NCI-H2029 treated with DMSO at 0.1 percent for 48 hours (cell line): Measurements from ENCODE around the gene MBD3L2B.

Source experiments
- DNase-seq: peaks from one replicate; lab custom pipeline; 2025; lab: John Stamatoyannopoulos, UW

Gene MBD3L2B

GRCh38 chr19:7010722-7011593 is 10.3 kb downstream of the MBD3L2B start:
- DNase-seq, result no peak

DNA sequence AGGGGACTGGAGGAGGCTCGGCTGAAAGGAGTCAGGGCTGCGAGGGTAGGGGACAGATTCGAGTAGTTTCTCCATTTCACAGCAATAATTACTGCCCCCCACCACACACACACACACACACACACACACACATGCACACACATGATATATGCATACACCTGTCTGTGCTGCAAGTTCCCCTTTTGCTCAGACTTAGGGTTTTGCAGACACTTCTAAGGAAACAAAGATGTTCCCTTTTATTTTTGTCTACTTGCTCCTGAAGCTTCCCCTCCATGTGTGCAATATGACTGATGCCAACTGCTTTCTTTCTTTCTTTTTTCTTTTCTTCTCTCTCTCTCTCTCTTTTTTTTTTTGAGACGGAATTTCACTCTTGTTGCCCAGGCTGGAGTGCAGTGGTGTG is 13.4 kb downstream of the MBD3L2B start:
- DNase-seq, result no peak

GRCh38 chr19:7006135-7006704 is 15.0 kb downstream of the MBD3L2B start:
- DNase-seq, result no peak

DNA sequence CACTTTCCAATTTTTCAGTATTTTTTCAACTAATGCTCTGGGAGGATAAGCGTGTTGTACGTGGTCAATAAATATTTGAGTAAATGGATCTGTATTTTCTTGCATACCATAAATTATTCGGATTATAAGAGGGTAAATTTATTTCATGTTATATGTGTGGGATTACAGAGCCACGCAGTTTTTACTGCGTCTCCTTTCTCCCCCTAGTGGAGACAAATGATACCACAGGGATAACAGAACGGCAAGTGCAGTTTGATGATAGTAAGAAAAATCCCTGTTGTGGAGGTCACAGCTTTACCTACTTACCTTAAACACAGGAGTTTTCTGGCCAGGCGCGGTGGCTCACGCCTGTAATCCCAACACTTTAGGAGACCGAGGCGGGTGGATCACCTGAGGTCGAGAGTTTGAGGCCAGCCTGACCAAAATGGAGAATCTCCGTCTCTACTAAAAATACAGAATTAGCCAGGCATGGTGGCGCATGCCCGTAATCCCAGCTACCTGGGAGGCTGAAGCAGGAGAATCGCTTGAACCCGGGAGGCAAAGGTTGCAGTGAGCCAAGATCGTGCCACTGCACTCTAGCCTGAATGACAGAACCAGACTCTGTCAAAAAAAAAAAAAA is 16.8 kb downstream of the MBD3L2B start:
- peak; percentile 1 for DNase-seq

DNA sequence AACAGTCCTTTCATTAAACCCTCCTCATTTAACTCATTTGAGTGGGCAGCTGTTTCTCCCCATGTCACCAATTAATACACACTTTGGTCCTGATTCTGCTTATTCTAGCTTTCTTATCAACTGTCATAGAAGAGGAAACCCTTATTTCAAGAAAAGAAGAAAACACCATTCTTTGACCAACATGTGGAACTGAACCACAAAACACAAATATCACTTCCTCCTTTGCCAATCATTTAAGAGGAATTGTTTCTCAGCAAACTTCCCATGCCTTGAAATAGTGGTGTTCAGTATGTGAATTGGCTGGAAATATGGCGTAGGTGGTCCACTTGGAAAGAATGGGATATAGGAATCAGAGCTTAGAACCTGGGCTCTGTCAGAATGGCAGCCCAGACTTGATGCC is 20.4 kb downstream of the MBD3L2B start:
- DNase-seq, result no peak

GRCh38 chr19:7000333-7000732 is 20.9 kb downstream of the MBD3L2B start:
- no peak for DNase-seq

DNA sequence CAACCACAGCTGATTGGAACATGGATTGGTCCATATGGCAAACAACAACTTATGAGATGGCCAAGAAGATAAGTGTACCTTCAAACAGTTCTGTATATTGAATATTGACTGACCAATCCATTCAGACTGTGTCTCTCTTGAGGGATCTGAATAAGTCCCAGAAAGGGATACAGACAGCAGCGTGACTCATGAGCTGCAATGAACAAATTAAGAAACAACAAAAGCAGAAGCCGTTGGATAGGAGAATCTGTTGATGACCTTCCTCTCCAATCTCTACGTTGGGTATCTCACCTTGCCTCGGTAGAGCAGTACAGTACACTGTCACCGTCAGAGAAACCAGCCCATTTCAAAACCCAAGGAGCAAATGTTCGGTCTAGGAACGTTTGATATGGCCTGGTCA is 21.3 kb downstream of the MBD3L2B start:
- no peak for DNase-seq

DNA sequence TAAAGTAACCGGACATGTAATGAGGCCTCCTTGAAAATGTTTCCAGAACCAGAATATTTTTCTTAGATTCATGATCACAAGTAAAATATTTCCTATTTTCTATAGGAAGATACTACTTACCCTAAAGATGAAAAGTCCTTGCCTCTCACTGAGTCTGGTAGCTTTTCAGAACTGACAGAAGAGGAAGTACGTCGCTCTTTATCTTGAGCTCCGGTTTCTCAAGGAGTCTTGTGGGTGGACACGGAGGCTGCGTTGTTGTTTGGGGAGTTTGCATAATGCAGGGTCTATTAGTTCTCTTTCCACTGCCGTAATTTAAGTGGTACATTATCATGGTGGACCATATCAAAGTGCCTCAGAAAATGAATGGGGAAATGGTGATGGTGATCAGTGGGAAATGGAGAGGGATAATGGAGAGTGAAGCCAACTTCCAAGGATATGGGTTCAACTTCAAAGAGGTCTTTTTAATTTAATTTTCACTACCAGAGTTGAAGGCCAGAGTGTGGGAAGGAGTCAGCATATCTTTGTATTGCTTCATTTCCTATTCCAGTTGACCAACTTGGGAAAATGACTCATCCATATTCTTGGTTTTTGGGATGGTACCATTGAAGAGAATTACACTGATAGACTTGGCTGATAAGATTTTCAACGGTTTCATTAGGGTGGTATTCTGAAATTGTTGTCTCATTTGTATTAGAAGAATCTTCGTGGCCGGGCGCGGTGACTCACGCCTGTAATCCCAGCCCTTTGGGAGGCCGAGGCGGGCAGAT is 23.4 kb downstream of the MBD3L2B start:
- no peak for DNase-seq

DNA sequence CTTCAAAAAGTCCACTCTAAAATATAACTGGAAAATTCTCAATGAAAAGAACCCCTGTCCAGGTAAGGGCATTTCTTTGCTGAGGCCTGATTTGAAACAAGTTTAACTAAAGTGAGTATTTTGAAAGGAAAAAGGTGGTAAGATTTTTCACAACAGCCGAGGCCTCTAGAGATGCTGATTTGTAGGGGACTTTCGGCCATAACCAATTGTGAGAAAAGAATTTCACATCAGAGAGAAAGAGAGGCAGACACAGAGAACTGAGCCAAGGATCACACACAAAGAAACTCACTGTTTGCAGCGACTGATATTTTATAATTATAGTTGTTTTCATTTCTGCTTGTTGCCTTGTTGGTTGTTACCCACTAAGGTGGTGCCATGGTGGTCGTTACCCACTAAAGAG is 24.4 kb downstream of the MBD3L2B start:
- no peak for DNase-seq

GRCh38 chr19:6995054-6995453 is 26.2 kb downstream of the MBD3L2B start:
- no peak for DNase-seq

DNA sequence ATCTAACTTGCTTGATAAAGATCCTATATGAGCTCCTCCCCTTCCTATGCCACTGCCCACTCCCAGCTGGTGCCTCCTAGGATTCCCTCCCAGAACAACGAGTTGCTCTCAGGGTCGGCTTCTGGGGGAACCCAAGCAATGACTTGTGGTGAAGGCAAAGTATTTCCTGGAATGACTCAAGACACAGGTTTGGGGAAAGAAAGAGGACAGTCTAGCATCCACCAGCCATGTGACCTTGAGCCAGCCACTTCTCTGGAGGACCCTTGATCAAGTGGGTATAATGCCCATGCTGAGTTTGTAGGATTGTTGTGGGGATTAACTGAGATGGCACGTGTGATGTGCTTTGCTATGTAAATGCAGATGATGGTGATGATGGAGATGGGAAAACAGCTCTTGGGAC is 33.0 kb downstream of the MBD3L2B start:
- no peak for DNase-seq

DNA sequence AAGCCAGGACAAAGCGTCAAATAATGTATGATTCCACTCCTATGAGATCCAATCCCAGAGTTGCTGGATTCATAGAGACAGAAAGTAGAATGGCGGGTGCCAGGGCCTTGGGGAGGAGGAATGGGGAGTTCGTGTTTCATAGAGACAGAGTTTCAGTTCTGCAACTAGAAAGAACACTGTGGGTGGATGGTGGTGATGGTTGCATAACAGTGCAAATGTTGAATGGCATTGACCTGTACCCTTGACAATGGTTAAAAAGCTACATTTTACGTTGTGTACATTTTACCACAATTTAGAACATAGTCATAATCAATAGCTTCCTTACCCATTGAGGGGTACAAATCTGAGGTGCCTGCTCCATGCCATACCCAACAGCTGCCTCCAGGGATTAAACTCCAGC is 33.4 kb downstream of the MBD3L2B start:
- DNase-seq, result no peak

- no peak for DNase-seq
These were observed 37.8 kb downstream of the MBD3L2B start for GRCh38 chr19:6983448-6983847.

- no peak for DNase-seq
These were observed 41.8 kb downstream of the MBD3L2B start for GRCh38 chr19:6979399-6979798.

DNA sequence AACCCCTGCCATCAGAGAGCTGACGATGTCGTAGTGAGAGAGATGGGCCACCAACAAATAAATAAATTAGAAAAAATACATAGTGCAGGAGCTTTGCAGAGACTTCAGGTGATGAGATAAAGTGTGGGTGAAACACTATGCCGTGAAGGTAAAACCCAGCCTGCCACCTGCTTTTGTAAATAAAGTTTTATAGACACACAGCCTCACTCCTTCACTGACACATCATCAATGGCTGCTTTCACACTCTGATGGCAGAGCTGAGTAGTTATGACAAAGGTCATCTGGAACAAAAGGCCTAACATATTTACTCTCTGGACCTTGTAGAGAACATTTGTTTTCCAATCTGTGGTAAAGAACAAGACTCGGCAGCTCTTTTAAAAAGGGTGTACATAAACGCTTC is 45.0 kb downstream of the MBD3L2B start:
- DNase-seq, result no peak

DNA sequence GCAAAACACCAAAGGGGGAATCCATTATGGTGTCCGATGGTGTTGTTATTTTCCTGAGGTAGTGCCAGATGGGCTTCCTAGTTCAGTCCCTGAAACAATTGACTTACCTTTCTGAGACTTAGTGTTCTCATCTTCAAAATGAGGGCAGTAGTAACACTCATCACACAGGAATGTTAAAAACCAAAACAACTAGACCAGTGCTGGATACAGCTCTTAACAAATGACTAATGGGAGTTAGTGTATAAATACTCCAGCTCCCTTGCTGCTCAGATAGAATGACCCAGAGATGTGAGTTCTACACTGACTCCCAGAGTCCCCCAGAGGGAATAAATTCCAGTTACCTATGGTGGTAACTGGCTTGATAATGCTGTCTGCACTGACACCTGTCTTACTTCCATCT is 49.9 kb downstream of the MBD3L2B start:
- DNase-seq, result no peak

DNA sequence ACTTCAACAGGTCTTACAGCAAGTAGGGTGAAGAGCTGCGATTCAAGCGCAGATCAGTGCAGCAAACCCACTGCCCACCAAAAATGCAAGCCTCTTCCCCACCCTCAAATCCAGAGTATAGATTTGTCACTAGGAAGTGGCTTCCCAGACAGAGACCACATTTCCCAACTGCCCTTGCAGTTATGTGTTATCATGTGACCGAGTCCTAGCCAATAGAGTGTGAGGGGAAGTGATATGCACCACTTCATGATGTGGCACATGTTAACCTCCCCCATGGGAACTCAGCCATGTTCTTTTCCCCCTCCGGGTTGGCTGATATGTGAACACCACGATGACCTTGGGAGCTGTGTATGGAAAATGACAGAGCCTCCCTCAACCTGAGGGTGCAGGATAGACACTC is 50.8 kb downstream of the MBD3L2B start:
- DNase-seq, result no peak

DNA sequence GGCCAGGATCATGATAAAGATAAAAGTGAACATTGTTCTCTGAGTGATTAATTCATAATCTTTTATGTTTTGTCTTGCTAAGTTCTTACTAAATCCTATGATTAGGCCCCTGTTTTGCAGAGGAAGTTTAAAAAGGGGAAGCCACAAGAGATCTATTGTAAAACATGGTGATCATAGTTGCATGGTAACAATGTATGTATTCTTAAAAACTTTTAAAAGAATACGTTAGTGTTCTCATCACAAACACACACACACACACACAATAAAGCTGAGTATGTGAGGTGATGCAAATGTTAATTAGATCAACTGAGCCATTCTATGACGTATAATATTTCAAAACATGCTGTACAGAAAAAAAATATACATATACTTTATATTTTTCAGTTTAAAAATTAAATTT is 51.2 kb downstream of the MBD3L2B start:
- DNase-seq, result no peak

- DNase-seq, result no peak
These were observed 51.7 kb downstream of the MBD3L2B start for GRCh38 chr19:6969490-6969889.
